Lower leg skin (tissue), 4 donors: ENCODE data around the gene NLRP13. TPM values are rescaled to one million over a fixed set of nuclear protein-coding genes. Genes with fewer than 3 reads are reported as not detected.
"Not testable (repeated sequence)": the region's sequence is repeated elsewhere in the genome, so short reads cannot be mapped to it uniquely, and the experiment has no call there.

Experiments used
- DNase-seq, 2 donors: peaks; one replicate each; pipeline ENCODE4 v3.0.0-alpha.2; 2019; ENCODE audit warnings: low spot score in 2 of 2
- H3K4me3 ChIP-seq: fragments of 200-600 bp; sonication (generic); 2 replicates; pipeline ENCODE4 v1.5.1; 2017; ENCODE audit warnings: mild to moderate bottlenecking, low read depth; ENCODE audit not compliant: poor library complexity, severe bottlenecking
- CTCF ChIP-seq, 3 donors: fragments of 450-650 bp; IDR thresholded peaks; one replicate each; pipeline ENCODE4 v1.5.1; 2016; ENCODE audit warnings: antibody characterized with exemption in 3 of 3, mild to moderate bottlenecking in 3 of 3, moderate library complexity in 2 of 3
- POLR2A ChIP-seq, 2 donors: fragments of 450-650 bp; IDR thresholded peaks; one replicate each; pipeline ENCODE4 v1.6.1; 2016 to 2017; ENCODE audit warnings: antibody characterized with exemption in 2 of 2, mild to moderate bottlenecking in 1 of 2, moderate library complexity in 1 of 2
- WGBS, 2 donors: methylation state at CpG; one replicate each; pipeline ENCODE4 v1.1.5; 2018; 5-methylcytosine and 5-hydroxymethylcytosine counted together
- intact Hi-C: fragments of 100-400 bp; cut with DNase I; formaldehyde crosslinking; loops from one replicate; pipeline ENCODE4 v1.15.0; 2023; ENCODE audit warnings: low total_unique reads
- total RNA-seq, 4 donors: library from RNA; depleted of rRNA; stranded (reverse); fragments of >200 nt; gene quantifications; one replicate each; pipeline ENCODE4 v1.1.0, GENCODE V29; 2016

The NLRP13 gene
- total RNA-seq, 4 donors from 2014 or later, result 0.07 TPM; not detected in 3

GRCh38 chr19:55930996-55931515, 1.1 kb downstream of the NLRP13 start:
- DNase-seq, result peak in 1 of 2 donors; percentile 31
- WGBS, 2 donors, result 84 to 86% methylated on average over 14 of the region's 14 CpGs
- intact Hi-C loops, result no loop called here
- TF ChIP-seq POLR2A (IDR thresholded peaks at IDR 0.05) (no peak), CTCF (IDR thresholded peaks at IDR 0.05) (no peak)
- H3K4me3 ChIP-seq, result no peak overlapping the region

GRCh38 chr19:55929258-55929657, 2.9 kb downstream of the NLRP13 start:
- peak in 1 of 2 donors; percentile 28 for DNase-seq
- intact Hi-C loops, H3K4me3 ChIP-seq: not testable (repeated sequence)
- 88 to 94% methylated on average over 5 of the region's 5 CpGs for WGBS, 2 donors

GRCh38 chr19:55927991-55928390, 4.1 kb downstream of the NLRP13 start:
- TF ChIP-seq CTCF (IDR thresholded peaks at IDR 0.05) (no peak), POLR2A (IDR thresholded peaks at IDR 0.05) (no peak)
- WGBS, 2 donors, result 81 to 82% methylated on average over 8 of the region's 8 CpGs
- intact Hi-C loops, result no loop called here
- no peak overlapping the region for H3K4me3 ChIP-seq
- peak in 1 of 2 donors; percentile 31 for DNase-seq

- WGBS, 2 donors, result 68 to 77% methylated on average over 5 of the region's 5 CpGs
- DNase-seq, result peak in 1 of 2 donors; percentile 20
- intact Hi-C loops, result no loop called here
- H3K4me3 ChIP-seq, result no peak overlapping the region
- TF ChIP-seq CTCF (IDR thresholded peaks at IDR 0.05) (no peak), POLR2A (IDR thresholded peaks at IDR 0.05) (no peak)
These were observed 8.6 kb downstream of the NLRP13 start for GRCh38 chr19:55923556-55923955.

GRCh38 chr19:55913643-55914268, 18.4 kb downstream of the NLRP13 start:
- H3K4me3 ChIP-seq, result no peak overlapping the region
- TF ChIP-seq CTCF (IDR thresholded peaks at IDR 0.05) (no peak), POLR2A (IDR thresholded peaks at IDR 0.05) (no peak)
- 45 to 48% methylated on average over 9 of the region's 9 CpGs for WGBS, 2 donors
- intact Hi-C loops, result no loop called here
- peak in 1 of 2 donors; percentile 31 for DNase-seq

- intact Hi-C loops, result no loop called here
- DNase-seq, result peak in 1 of 2 donors; percentile 25
- TF ChIP-seq POLR2A (IDR thresholded peaks at IDR 0.05) (no peak), CTCF (IDR thresholded peaks at IDR 0.05) (no peak)
- WGBS, 2 donors, result 83% methylated on average over 7 of the region's 7 CpGs
- no peak overlapping the region for H3K4me3 ChIP-seq
These were observed 19.2 kb downstream of the NLRP13 start for GRCh38 chr19:55912916-55913315.
